Stimulated activated CD8-positive, alpha-beta memory T cell treated with anti-CD3 and anti-CD28 coated beads, Interleukin-7, amount 100 ng/mL, for 24 hours (primary cell): ENCODE results near the gene WHRN.

Experiments
- DNase-seq: peaks from one replicate; pipeline ENCODE4 v3.0.0-alpha.2; 2020; ENCODE audit warnings: low read depth

Gene WHRN

GRCh38 chr9:114446672-114447450 is 58.4 kb downstream of the WHRN start:
- no peak for DNase-seq

- no peak for DNase-seq
Observed at GRCh38 chr9:114446036-114446435, 59.2 kb downstream of the WHRN start.

GRCh38 chr9:114445616-114446015 is 59.7 kb downstream of the WHRN start:
- DNase-seq, result no peak

DNA sequence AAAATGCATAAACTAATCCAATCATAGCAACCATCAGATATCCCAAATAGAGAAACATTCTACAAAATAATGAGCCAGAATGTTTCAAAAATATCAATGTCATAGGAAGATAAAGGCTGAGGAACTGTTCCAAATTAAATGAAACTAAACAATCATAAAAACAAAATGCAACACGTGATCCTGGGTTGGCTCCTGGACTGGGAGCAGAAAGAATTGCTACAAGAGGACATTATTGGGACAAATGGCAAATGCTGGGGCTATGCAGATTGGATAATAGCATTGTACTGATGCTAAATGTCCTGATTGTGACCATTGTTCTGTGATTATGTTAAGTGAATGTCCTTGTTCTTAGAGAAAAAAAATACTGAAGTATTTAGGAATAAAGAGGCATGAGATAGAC is 63.3 kb downstream of the WHRN start:
- DNase-seq, result no peak

GRCh38 chr9:114437401-114437893 is 67.8 kb downstream of the WHRN start:
- DNase-seq, result no peak

GRCh38 chr9:114434878-114435311 is 70.4 kb downstream of the WHRN start:
- no peak for DNase-seq

DNA sequence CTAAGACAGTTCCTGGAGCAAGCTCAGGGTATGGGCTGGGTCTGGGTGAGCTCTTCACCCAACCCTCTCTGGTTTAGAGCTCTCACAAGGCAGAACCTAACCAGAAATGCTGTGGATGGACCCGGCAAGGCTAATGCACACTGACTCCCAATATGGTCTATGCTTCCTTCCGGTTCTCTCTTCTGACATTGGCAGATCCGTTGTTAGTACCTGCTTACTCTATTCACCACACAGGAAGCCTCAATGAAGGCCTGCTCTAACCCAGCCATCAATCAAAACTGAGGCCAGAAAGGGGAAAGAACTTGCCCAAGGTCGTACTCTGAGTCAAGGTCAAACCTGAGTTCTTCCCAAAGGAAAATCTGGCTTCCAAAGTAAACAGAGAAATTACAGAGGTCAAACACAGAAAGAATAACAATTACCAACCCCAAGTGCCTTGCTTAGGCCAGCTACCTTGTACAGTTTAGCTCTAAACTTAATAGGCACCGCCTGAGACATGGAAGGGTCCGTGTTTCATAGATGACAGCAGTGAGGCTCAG is 71.5 kb downstream of the WHRN start:
- no peak for DNase-seq

GRCh38 chr9:114433086-114433485 is 72.2 kb downstream of the WHRN start:
- no peak for DNase-seq

DNA sequence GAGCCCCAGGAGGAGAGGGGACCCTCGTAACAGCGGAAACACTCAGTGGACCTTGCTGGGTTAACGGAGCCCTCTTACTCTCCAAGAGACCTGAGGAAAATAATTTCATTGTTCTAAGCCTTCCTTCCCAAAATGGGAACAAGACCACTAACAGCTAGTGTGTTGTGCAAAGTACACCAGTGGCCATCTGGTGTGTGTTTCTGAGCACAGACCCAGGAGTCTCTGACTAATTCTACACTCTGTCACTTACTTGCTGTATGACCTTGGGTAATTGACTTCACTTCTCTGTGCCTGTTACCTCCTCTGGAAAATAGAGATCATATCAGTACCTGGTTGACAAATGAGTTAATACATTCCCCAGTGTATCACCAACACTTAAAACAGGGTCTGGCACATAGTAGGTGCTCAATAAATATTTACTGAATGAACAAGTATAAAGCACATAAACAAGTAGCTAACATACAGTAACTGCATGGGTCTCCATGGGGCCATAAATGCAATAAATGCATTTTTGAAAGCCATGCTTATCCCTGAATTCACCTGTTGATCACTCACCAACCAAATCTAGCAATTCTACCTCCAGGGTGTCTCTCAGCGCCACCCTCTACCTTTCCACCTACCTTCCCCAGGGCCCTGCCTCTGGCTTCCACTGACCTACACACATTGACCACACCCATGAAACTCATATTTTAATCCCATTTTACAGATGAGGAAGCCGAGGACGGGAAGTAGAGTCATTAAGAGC is 72.8 kb downstream of the WHRN start:
- no peak for DNase-seq

DNA sequence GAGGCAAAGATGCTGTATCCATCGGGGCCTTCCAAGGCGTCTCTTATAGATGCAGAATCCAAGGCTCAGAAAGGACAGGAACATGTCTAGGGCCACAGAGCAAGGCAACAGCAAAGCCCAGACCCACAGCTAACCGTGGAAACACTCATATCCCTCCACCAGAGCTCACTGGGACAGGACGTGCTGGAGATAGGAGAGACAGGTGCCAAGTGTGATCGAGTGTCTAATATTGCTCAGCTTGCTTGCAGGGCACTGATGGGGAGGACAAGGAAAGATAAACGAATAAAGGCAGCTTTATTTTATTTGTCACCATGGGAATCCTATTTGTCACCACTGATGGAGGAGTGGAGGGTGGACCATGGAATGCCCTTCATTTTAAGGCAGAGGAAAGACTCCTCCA is 73.5 kb downstream of the WHRN start:
- no peak for DNase-seq

DNA sequence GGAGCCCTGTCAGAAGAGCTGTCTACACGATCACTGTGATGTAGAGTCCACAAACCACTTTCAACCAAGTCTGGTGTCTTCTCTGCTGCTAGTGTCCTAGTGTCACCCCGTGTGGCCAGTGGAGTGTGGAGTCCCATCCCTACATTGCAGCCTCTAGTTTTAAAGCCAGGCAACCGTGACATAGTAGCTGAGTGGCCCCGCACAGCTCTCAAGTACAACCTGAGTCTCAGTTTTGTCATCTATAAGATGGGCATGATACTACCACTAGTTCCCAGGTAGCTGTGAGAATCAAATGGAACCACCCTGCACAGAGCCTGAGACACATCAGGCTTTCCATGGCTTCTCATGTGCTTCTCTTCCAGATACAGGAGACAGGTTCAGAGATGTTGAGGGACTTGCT is 74.3 kb downstream of the WHRN start:
- DNase-seq, result no peak

- DNase-seq, result no peak
Observed at GRCh38 chr9:114430457-114430856, 74.8 kb downstream of the WHRN start.

- no peak for DNase-seq
Observed at GRCh38 chr9:114429488-114429887, 75.8 kb downstream of the WHRN start.

- no peak for DNase-seq
Observed at GRCh38 chr9:114428466-114428865, 76.8 kb downstream of the WHRN start.

GRCh38 chr9:114427644-114428043 is 77.6 kb downstream of the WHRN start:
- DNase-seq, result no peak

GRCh38 chr9:114426046-114426948 is 79.0 kb downstream of the WHRN start:
- no peak for DNase-seq

DNA sequence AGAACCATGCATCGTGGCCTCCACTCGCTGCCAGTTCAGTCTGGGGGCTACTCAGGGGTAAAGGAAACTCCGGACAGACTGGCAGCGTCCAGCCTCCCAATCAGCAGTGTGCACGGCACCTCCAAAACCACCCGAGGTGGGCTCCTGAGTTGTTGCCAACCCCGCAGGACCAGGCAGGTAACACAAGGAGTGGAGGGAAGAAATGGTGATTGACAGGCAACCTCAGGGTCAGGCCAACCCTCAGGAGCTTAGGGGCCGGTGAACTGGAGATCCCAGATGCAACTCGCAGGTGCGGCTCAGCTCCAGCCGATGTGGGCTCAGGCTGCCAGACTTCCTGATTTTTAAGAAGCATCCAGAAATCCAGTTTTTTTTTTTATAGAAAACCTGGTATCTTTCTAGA is 80.1 kb downstream of the WHRN start:
- DNase-seq, result no peak

DNA sequence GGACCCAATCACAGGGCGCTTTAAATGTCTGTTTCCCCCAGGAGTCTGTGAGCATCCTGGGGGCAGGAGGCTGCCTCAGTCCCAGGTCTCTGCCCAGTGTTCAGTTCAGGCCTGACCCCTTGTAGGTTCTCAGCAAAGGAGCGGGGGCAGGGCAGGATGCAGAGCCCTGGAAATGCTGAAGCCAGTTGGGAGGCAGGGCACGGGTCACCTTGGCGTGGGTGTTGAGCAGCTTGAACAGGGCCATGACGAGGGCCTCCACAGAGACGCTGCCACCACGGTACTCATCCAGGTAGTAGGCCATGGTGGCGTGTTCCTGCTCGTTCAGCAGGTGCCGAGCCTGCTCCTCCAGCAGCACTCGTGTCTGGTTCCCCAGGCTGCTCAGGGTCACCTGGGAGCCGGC is 81.1 kb downstream of the WHRN start:
- DNase-seq, result no peak

- DNase-seq, result no peak
Observed at GRCh38 chr9:114423181-114423580, 82.1 kb downstream of the WHRN start.

DNA sequence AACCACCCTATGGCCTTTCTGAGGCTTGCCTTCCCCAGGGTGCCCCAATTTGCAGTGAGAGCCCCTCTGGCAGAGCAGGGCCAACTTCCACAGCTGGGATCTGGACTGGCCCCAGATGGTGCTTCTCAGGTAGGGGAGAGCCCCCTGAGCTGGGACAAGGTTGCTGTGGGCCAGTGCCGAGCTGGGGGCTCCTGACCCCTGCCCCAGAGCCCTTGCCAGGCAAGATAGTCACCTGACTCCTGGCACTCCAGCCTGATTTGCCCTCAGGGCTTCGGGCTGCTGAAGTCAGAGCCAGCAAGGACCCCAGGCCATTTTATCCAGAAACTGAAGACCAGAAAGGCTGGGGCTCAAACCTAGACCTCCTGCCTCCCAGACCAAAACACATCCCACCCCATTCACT is 84.1 kb downstream of the WHRN start:
- DNase-seq, result no peak

- no peak for DNase-seq
Observed at GRCh38 chr9:114419796-114420195, 85.5 kb downstream of the WHRN start.

DNA sequence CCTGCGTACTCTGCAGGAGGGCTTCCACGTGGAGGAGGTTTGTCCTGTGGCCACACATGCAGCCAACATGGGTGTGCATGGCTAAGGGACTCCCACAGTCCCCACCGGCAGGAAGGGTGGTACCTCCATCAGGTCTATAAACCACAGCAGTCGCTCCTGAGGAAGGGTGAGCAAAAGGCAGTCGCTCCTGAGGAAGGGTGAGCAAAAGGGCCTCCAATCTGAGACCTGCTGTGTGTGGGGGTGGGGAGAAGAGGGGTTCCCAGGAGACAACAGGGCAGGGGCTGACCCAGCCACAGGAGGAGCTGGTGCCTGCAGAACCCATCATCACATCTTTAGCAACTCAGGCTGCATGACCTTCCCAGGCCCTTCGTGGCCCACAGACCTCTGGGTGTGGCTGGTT is 87.2 kb downstream of the WHRN start:
- no peak for DNase-seq
